K562 (cell line): ENCODE measurements around the gene STK4. TPM values are rescaled to one million over a fixed set of nuclear protein-coding genes. Genes with fewer than 3 reads are reported as not detected.

Experiments
- CBFA2T2 ChIP-seq: fragments of 450-650 bp; conservative IDR thresholded peaks from 2 replicates; pipeline ENCODE4 v1.6.1; 2017; ENCODE audit warnings: mild to moderate bottlenecking
- CREB5 ChIP-seq: fragments of 250-450 bp; sonication (Bioruptor Pico); IDR thresholded peaks from 2 replicates; pipeline ENCODE4 v1.5.0; 2020; ENCODE audit warnings: mild to moderate bottlenecking
- DEAF1 ChIP-seq: fragments of 450-650 bp; formaldehyde crosslinking; IDR thresholded peaks from 2 replicates; pipeline ENCODE4 v1.4.0; 2020; ENCODE audit warnings: mild to moderate bottlenecking, moderate library complexity
- E4F1 ChIP-seq: fragments of 250-450 bp; sonication (Bioruptor Pico); IDR thresholded peaks from 2 replicates; pipeline ENCODE4 v1.5.0; 2021; ENCODE audit warnings: mild to moderate bottlenecking, borderline replicate concordance
- ELF1 ChIP-seq: fragments of 200-800 bp; sonication (Bioruptor generic); IDR thresholded peaks from 2 replicates; pipeline ENCODE4 v1.6.1; 2016; ENCODE audit warnings: missing genetic modification characterization, missing compliant biosample characterization
- EP300 ChIP-seq: IDR thresholded peaks from 2 replicates; pipeline ENCODE4 v1.6.1; 2012; ENCODE audit warnings: low read length, improper control_type of control experiment
- GABPB1 ChIP-seq: sonication (generic); formaldehyde crosslinking; IDR thresholded peaks from 2 replicates; pipeline ENCODE4 v1.8.0; 2022; ENCODE audit warnings: mild to moderate bottlenecking, missing genetic modification reagents
- MBD1 ChIP-seq: fragments of 250-450 bp; sonication (Bioruptor Pico); IDR thresholded peaks from 2 replicates; pipeline ENCODE4 v1.8.0; 2022; ENCODE audit warnings: inconsistent platforms
- NELFE ChIP-seq: IDR thresholded peaks from 2 replicates; pipeline ENCODE4 v1.6.1; 2011; ENCODE audit warnings: mild to moderate bottlenecking; ENCODE audit not compliant: insufficient read depth, insufficient read length
- PHF20 ChIP-seq: fragments of 450-650 bp; IDR thresholded peaks from 2 replicates; pipeline ENCODE4 v1.6.1; 2018; ENCODE audit not compliant: partially characterized antibody
- PTRF ChIP-seq: fragments of 450-650 bp; IDR thresholded peaks from 2 replicates; pipeline ENCODE4 v1.6.1; 2016; ENCODE audit warnings: mild to moderate bottlenecking, missing genetic modification characterization, missing compliant biosample characterization
- UBTF ChIP-seq, 2 experiments: IDR thresholded peaks; 2 replicates each; pipeline ENCODE4 v1.6.1; 2012; ENCODE audit warnings: improper control_type of control experiment in 2 of 2, low read depth in 2 of 2, low read length in 2 of 2, borderline replicate concordance in 1 of 2
- ZFPM2 ChIP-seq: fragments of 250-450 bp; sonication (Bioruptor Pico); IDR thresholded peaks from 2 replicates; pipeline ENCODE4 v1.5.1; 2022; ENCODE audit warnings: mild to moderate bottlenecking
- ZNF133 ChIP-seq: fragments of 250-450 bp; sonication (Bioruptor Pico); IDR thresholded peaks from 2 replicates; pipeline ENCODE4 v1.4.0; 2020; ENCODE audit warnings: mild to moderate bottlenecking
- ZNF512 ChIP-seq: IDR thresholded peaks from 2 replicates; pipeline ENCODE4 v1.6.1; 2016; ENCODE audit warnings: missing genetic modification characterization, missing compliant biosample characterization
- polyA plus RNA-seq, 8 experiments: library from polyadenylated mRNA; depleted of rRNA in 4 of 8; stranded (reverse) in 5 of 8; unstranded in 3 of 8; fragments of >200 nt; fragmentation: Nextera tagmentation in 2 of 8; fragmentation: Illumina TruSeq in 1 of 8; extraction: Ambion mirVana in 2 of 8; extraction: Trizol in 1 of 8; gene quantifications; 2 replicates each; pipeline versions ENCODE4 v1.2.1 to v1.2.3, GENCODE V29; 2011 to 2014; ENCODE audit warnings: inconsistent platforms in 1 of 8, missing spikeins in 1 of 8
- total RNA-seq, 7 experiments: library from RNA; depleted of rRNA in 6 of 7; stranded (reverse); fragments of >200 nt in 6 of 7; fragmentation: Illumina TruSeq in 2 of 7; extraction: Trizol in 2 of 7; gene quantifications; 2 replicates each; pipeline versions ENCODE4 v1.2.1 to v1.2.3, GENCODE V29; 2011 to 2021; ENCODE audit warnings: low replicate concordance in 1 of 7

The STK4 gene
- total and polyA plus RNA-seq, 9 of the 15 experiments (the other 6 are each of a cell fraction or from before 2014, with no cell fraction given): 11.9 to 30.6 (median 22.2) TPM

- TF ChIP-seq CREB5 (CRISPR knock-in tag) (no peak), DEAF1 (CRISPR knock-in tag) (no peak), ELF1 (tag) (peak; percentile 99), PTRF (tag) (no peak), E4F1 (CRISPR knock-in tag) (no peak), PHF20 (peak; percentile 91), GABPB1 (CRISPR knock-in tag) (peak; percentile 95), ZNF133 (CRISPR knock-in tag) (no peak), CBFA2T2 (peak; percentile 88), MBD1 (no peak), ZNF512 (no peak), EP300 (no peak), NELFE (no peak), ZFPM2 (CRISPR knock-in tag) (no peak), UBTF (IDR thresholded peaks at IDR 0.05; ENCODE audit: borderline replicate concordance in 1 of 2, low read depth in 2 of 2, low read length in 2 of 2) (peak; percentile 54 to 66; a peak in 2 of 4 replicates)
Measured at GRCh38 chr20:44966030-44966961, at the start of gene STK4 (continued).
